Smooth muscle cell (in vitro differentiated cells): ENCODE results near the gene GABRR2. TPM values are rescaled to one million over a fixed set of nuclear protein-coding genes. Genes with fewer than 3 reads are reported as not detected.

Experiments
- DNase-seq: peaks from one replicate; lab custom pipeline; 2025; ENCODE audit not compliant: unreplicated experiment; lab: John Stamatoyannopoulos, UW
- H2AFZ ChIP-seq: fragments of 200-600 bp; sonication (generic); 2 replicates; pipeline ENCODE4 v1.6.0; 2016; ENCODE audit warnings: antibody characterized with exemption, low read depth, mild to moderate bottlenecking
- H3F3A ChIP-seq: fragments of 200-600 bp; sonication (generic); 2 replicates; pipeline ENCODE4 v1.6.0; 2017; ENCODE audit warnings: antibody characterized with exemption, low read depth
- H3K27ac ChIP-seq: fragments of 200-600 bp; sonication (generic); 2 replicates; pipeline ENCODE4 v1.5.1; 2016; ENCODE audit warnings: low read depth, mild to moderate bottlenecking
- H3K27me3 ChIP-seq: fragments of 200-600 bp; sonication (generic); 2 replicates; pipeline ENCODE4 v1.6.1; 2016; ENCODE audit warnings: low read depth, mild to moderate bottlenecking
- H3K36me3 ChIP-seq: fragments of 200-600 bp; sonication (generic); 2 replicates; pipeline ENCODE4 v1.5.1; 2016; ENCODE audit warnings: low read depth
- H3K4me1 ChIP-seq: fragments of 200-600 bp; sonication (generic); 2 replicates; pipeline ENCODE4 v1.5.1; 2016; ENCODE audit warnings: low read depth
- H3K4me2 ChIP-seq: fragments of 200-600 bp; sonication (generic); 2 replicates; pipeline ENCODE4 v1.6.0; 2016; ENCODE audit warnings: mild to moderate bottlenecking
- H3K4me3 ChIP-seq: fragments of 200-600 bp; sonication (generic); 2 replicates; pipeline ENCODE4 v1.5.1; 2016; ENCODE audit warnings: mild to moderate bottlenecking
- H3K79me2 ChIP-seq: fragments of 200-600 bp; sonication (generic); 2 replicates; pipeline ENCODE4 v1.6.0; 2016; ENCODE audit warnings: low read depth, mild to moderate bottlenecking
- H3K9ac ChIP-seq: fragments of 200-600 bp; sonication (generic); 2 replicates; pipeline ENCODE4 v1.6.0; 2016; ENCODE audit warnings: low read depth
- H3K9me3 ChIP-seq: fragments of 200-600 bp; sonication (generic); replicated peaks from 2 replicates; pipeline ENCODE4 v1.5.1; 2016; ENCODE audit warnings: low read depth
- H4K20me1 ChIP-seq: fragments of 200-600 bp; sonication (generic); 2 replicates; pipeline ENCODE4 v1.6.0; 2016; ENCODE audit warnings: low read depth
- WGBS: methylation state at CpG from one replicate; pipeline ENCODE4 v1.1.7; 2016; ENCODE audit warnings: low lambda C conversion rate; 5-methylcytosine and 5-hydroxymethylcytosine counted together
- polyA plus RNA-seq: library from polyadenylated mRNA; unstranded; fragments of >200 nt; fragmentation: Nextera tagmentation; extraction: Ambion mirVana; gene quantifications from 2 replicates; pipeline ENCODE4 v1.2.1, GENCODE V29; 2016
- total RNA-seq: library from RNA; depleted of rRNA; stranded (reverse); fragments of >200 nt; gene quantifications from 2 replicates; pipeline ENCODE4 v1.2.3, GENCODE V29; 2014
- TF ChIP-seq, protein P1 (sequence below): fragments of 200-600 bp; sonication (generic); IDR thresholded peaks from 2 replicates; pipeline ENCODE4 v1.5.1; 2017; ENCODE audit warnings: borderline replicate concordance, mild to moderate bottlenecking, antibody characterized with exemption; ENCODE audit not compliant: insufficient read depth, poor library complexity, severe bottlenecking

Gene GABRR2
- total and polyA plus RNA-seq, 2 experiments from 2014 or later: 0.24 to 3.2 TPM

DNA sequence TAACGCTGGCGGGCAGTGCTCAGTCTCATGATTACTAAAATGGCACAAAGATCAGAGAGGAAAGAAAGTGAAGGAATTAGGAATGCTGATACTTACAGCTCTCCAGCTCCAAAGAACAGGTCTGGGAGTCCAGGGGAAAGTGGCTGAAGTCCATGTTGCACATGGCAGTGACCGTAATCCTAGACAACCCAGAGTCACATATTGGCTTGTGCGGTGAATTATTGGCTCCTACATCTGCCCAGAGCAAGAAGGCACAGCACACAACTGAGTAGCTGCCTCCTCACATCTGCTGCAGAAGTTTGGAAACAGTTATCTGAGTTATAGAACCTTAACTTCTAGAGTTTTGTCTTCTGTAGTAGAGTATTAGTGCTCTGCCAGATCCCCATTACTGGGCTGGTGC lies 47.2 kb downstream of the GABRR2 start:
- DNase-seq: no peak
- no peaks in the 10 kb centered on the region for H3K4me1 ChIP-seq
- H3K27ac ChIP-seq: no peak overlapping the region
- H4K20me1 ChIP-seq: no peaks in the 10 kb centered on the region
- H3K9ac ChIP-seq: no peak overlapping the region
- H3K4me2 ChIP-seq: no peak overlapping the region
- H2AFZ ChIP-seq: no peak overlapping the region
- no peaks in the 10 kb centered on the region for H3K79me2 ChIP-seq
- TF ChIP-seq, protein P1, sequence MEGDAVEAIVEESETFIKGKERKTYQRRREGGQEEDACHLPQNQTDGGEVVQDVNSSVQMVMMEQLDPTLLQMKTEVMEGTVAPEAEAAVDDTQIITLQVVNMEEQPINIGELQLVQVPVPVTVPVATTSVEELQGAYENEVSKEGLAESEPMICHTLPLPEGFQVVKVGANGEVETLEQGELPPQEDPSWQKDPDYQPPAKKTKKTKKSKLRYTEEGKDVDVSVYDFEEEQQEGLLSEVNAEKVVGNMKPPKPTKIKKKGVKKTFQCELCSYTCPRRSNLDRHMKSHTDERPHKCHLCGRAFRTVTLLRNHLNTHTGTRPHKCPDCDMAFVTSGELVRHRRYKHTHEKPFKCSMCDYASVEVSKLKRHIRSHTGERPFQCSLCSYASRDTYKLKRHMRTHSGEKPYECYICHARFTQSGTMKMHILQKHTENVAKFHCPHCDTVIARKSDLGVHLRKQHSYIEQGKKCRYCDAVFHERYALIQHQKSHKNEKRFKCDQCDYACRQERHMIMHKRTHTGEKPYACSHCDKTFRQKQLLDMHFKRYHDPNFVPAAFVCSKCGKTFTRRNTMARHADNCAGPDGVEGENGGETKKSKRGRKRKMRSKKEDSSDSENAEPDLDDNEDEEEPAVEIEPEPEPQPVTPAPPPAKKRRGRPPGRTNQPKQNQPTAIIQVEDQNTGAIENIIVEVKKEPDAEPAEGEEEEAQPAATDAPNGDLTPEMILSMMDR: no peak
- H3K9me3 ChIP-seq: no peaks in the 10 kb centered on the region
- H3K36me3 ChIP-seq: no peaks in the 10 kb centered on the region
- 93% methylated on average over 4 of the region's 4 CpGs for WGBS
- peaks cover 13% of the 10 kb centered on the region for H3K27me3 ChIP-seq
- H3K4me3 ChIP-seq: no peak overlapping the region
- no peaks in the 10 kb centered on the region for H3F3A ChIP-seq

DNA sequence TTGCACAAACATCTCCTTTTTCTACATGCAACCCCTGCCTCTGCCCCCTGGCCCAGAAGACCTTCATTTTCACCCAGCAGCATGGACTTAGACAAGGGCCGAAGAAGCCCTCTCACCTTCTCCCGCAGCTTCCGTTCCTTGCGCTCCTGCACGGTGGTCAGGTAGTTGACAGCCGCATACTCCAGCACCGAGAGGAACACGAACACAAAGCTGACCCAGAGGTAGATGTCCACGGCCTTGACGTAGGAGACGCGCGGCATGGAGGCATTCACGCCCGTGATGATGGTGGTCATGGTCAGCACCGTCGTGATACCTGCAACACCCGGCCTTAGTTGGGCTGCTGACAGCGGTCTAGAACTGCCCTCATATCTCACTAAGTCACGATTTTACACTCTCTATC lies 50.8 kb downstream of the GABRR2 start:
- Histone ChIP-seq H3K9ac (no peak overlapping the region), H3K4me1 (no peaks in the 10 kb centered on the region), H3K4me2 (no peak overlapping the region), H3F3A (no peaks in the 10 kb centered on the region), H3K79me2 (no peaks in the 10 kb centered on the region), H4K20me1 (no peaks in the 10 kb centered on the region), H3K4me3 (no peak overlapping the region), H3K9me3 (no peaks in the 10 kb centered on the region), H3K27ac (no peak overlapping the region), H3K27me3 (peaks cover 4% of the 10 kb centered on the region), H2AFZ (no peak overlapping the region), H3K36me3 (no peaks in the 10 kb centered on the region)
- 96% methylated on average over 20 of the region's 20 CpGs for WGBS
- no peak for DNase-seq
- TF ChIP-seq, protein P1: no peak

GRCh38 chr6:89260832-89261231 lies 54.3 kb downstream of the GABRR2 start:
- H3K27ac ChIP-seq: no peak overlapping the region
- no peaks in the 10 kb centered on the region for H3K79me2 ChIP-seq
- H3K4me1 ChIP-seq: no peaks in the 10 kb centered on the region
- H3K9me3 ChIP-seq: no peaks in the 10 kb centered on the region
- no peak overlapping the region for H2AFZ ChIP-seq
- H4K20me1 ChIP-seq: no peaks in the 10 kb centered on the region
- no peaks in the 10 kb centered on the region for H3F3A ChIP-seq
- WGBS: 38% methylated on average over 5 of the region's 5 CpGs
- no peak overlapping the region for H3K4me2 ChIP-seq
- no peak overlapping the region for H3K4me3 ChIP-seq
- no peaks in the 10 kb centered on the region for H3K27me3 ChIP-seq
- no peak overlapping the region for H3K9ac ChIP-seq
- TF ChIP-seq, protein P1: no peak
- H3K36me3 ChIP-seq: no peaks in the 10 kb centered on the region
- no peak for DNase-seq

- Histone ChIP-seq H2AFZ (no peak overlapping the region), H3K4me1 (no peaks in the 10 kb centered on the region), H3K36me3 (no peaks in the 10 kb centered on the region), H3K27me3 (no peaks in the 10 kb centered on the region), H3K79me2 (no peaks in the 10 kb centered on the region), H3K9me3 (no peaks in the 10 kb centered on the region), H4K20me1 (no peaks in the 10 kb centered on the region), H3K9ac (no peak overlapping the region), H3K4me3 (no peak overlapping the region), H3K4me2 (no peak overlapping the region), H3K27ac (no peak overlapping the region), H3F3A (no peaks in the 10 kb centered on the region)
- DNase-seq: no peak
- 66% methylated on average over 4 of the region's 4 CpGs for WGBS
- TF ChIP-seq, protein P1: no peak
Measured at GRCh38 chr6:89260310-89260709, 54.8 kb downstream of the GABRR2 start.
